CD4-positive, alpha-beta T cell treated with Interferon alpha-2 for 1 hour (primary cell): Measurements from ENCODE around the gene TTC28.

Experiments
- DNase-seq, 2 donors: peaks; one replicate each; pipeline ENCODE4 v3.0.0-alpha.2; 2020 to 2022

The TTC28 gene

GRCh38 chr22:28254396-28254795, 425.2 kb downstream of the TTC28 start:
- DNase-seq, result no peak

GRCh38 chr22:28252539-28252938, 427.1 kb downstream of the TTC28 start:
- no peak for DNase-seq

GRCh38 chr22:28250036-28250695, 429.5 kb downstream of the TTC28 start:
- no peak for DNase-seq

GRCh38 chr22:28249402-28249801, 430.2 kb downstream of the TTC28 start:
- no peak for DNase-seq

- no peak for DNase-seq
Measured at GRCh38 chr22:28247667-28248363, 431.8 kb downstream of the TTC28 start.

GRCh38 chr22:28247136-28247535, 432.5 kb downstream of the TTC28 start:
- no peak for DNase-seq

GRCh38 chr22:28246397-28246796, 433.2 kb downstream of the TTC28 start:
- DNase-seq, result no peak

- no peak for DNase-seq
Measured at GRCh38 chr22:28245579-28246224, 433.9 kb downstream of the TTC28 start.

- no peak for DNase-seq
Measured at GRCh38 chr22:28244757-28245156, 434.9 kb downstream of the TTC28 start.

GRCh38 chr22:28243539-28243938, 436.1 kb downstream of the TTC28 start:
- DNase-seq, result no peak

GRCh38 chr22:28241656-28242290, 437.9 kb downstream of the TTC28 start:
- no peak for DNase-seq

- no peak for DNase-seq
Measured at GRCh38 chr22:28239941-28240340, 439.7 kb downstream of the TTC28 start.

- DNase-seq, result no peak
Measured at GRCh38 chr22:28237783-28238182, 441.9 kb downstream of the TTC28 start.

GRCh38 chr22:28237112-28237511, 442.5 kb downstream of the TTC28 start:
- no peak for DNase-seq

GRCh38 chr22:28232204-28232603, 447.4 kb downstream of the TTC28 start:
- DNase-seq, result no peak

GRCh38 chr22:28231441-28231840, 448.2 kb downstream of the TTC28 start:
- DNase-seq, result no peak

- no peak for DNase-seq
Measured at GRCh38 chr22:28230671-28231070, 449.0 kb downstream of the TTC28 start.

- DNase-seq, result no peak
Measured at GRCh38 chr22:28229566-28230485, 449.8 kb downstream of the TTC28 start.

- no peak for DNase-seq
Measured at GRCh38 chr22:28223826-28224225, 455.8 kb downstream of the TTC28 start.

- DNase-seq, result no peak
Measured at GRCh38 chr22:28222976-28223745, 456.5 kb downstream of the TTC28 start.

GRCh38 chr22:28222571-28222970, 457.1 kb downstream of the TTC28 start:
- no peak for DNase-seq

GRCh38 chr22:28222052-28222451, 457.6 kb downstream of the TTC28 start:
- no peak for DNase-seq
